Large intestine (tissue), 3 donors: ENCODE results near the gene JPT2. TPM values are rescaled to one million over a fixed set of nuclear protein-coding genes. Genes with fewer than 3 reads are reported as not detected.
"Not testable (repeated sequence)": the region's sequence is repeated elsewhere in the genome, so short reads cannot be mapped to it uniquely, and the experiment has no call there.

ENCODE experiments used
- DNase-seq, 2 donors: peaks; one replicate each; pipeline versions ENCODE4 v3.0.0 to v3.0.0-alpha.2; 2013
- H3K27ac ChIP-seq: one replicate; pipeline ENCODE4 v1.5.1; 2013; ENCODE audit warnings: low read length
- H3K27me3 ChIP-seq: 2 replicates; pipeline ENCODE4 v1.6.1; 2013; ENCODE audit warnings: low read length; ENCODE audit not compliant: control insufficient read depth, insufficient read depth
- H3K36me3 ChIP-seq: 2 replicates; pipeline ENCODE4 v1.6.1; 2013; ENCODE audit warnings: low read length; ENCODE audit not compliant: control insufficient read depth, insufficient read depth
- H3K4me1 ChIP-seq: one replicate; pipeline ENCODE4 v1.6.1; 2013; ENCODE audit warnings: low read length; ENCODE audit not compliant: control insufficient read depth, insufficient read depth
- H3K4me3 ChIP-seq: one replicate; pipeline ENCODE4 v1.5.1; 2013; ENCODE audit warnings: low read length
- H3K9me3 ChIP-seq: one replicate; pipeline ENCODE4 v1.6.1; 2013; ENCODE audit warnings: mild to moderate bottlenecking, low read depth, low read length, moderate library complexity; ENCODE audit not compliant: control insufficient read depth
- WGBS: methylation state at CpG from one replicate; pipeline ENCODE4 v1.1.5; 2013; ENCODE audit warnings: low lambda C conversion rate; ENCODE audit not compliant: insufficient coverage; 5-methylcytosine and 5-hydroxymethylcytosine counted together
- polyA plus RNA-seq: library from polyadenylated mRNA; unstranded; fragments of 120-200 nt; gene quantifications from one replicate; pipeline ENCODE4 v1.2.1, GENCODE V29; 2013

The JPT2 gene
- polyA plus RNA-seq, 1 donor = 52.2 TPM

- no peak for DNase-seq
- Histone ChIP-seq H3K36me3 (peaks cover 66% of the 10 kb centered on the region), H3K27me3 (no peaks in the 10 kb centered on the region), H3K27ac (no peak overlapping the region), H3K4me1 (no peaks in the 10 kb centered on the region), H3K9me3 (no peaks in the 10 kb centered on the region), H3K4me3 (no peak overlapping the region)
- WGBS = no CpG with 5 or more reads among the region's 18 CpGs
These were observed 50.9 kb downstream of the JPT2 start for GRCh38 chr16:1729026-1729425.

GRCh38 chr16:1729445-1729844 is 51.4 kb downstream of the JPT2 start:
- Histone ChIP-seq H3K4me1 (no peaks in the 10 kb centered on the region), H3K36me3 (peaks cover 66% of the 10 kb centered on the region)
- WGBS = 100% methylated on average over 11 of the region's 35 CpGs

GRCh38 chr16:1731073-1731472 is 53.0 kb downstream of the JPT2 start:
- WGBS = no CpG with 5 or more reads among the region's 7 CpGs
- H3K9me3 ChIP-seq = peaks cover 4% of the 10 kb centered on the region
- no peaks in the 10 kb centered on the region for H3K27me3 ChIP-seq
- H3K4me3 ChIP-seq = no peak overlapping the region
- H3K27ac ChIP-seq = no peak overlapping the region
- DNase-seq = no peak
- peaks cover 64% of the 10 kb centered on the region for H3K36me3 ChIP-seq
- no peaks in the 10 kb centered on the region for H3K4me1 ChIP-seq

More at GRCh38 chr16:1729445-1729844, 51.4 kb downstream of the JPT2 start:
- Histone ChIP-seq H3K27ac (no peak overlapping the region), H3K9me3 (no peaks in the 10 kb centered on the region), H3K4me3 (no peak overlapping the region), H3K27me3 (no peaks in the 10 kb centered on the region)
- no peak for DNase-seq

GRCh38 chr16:1731603-1732002 is 53.5 kb downstream of the JPT2 start:
- DNase-seq = no peak
- Histone ChIP-seq H3K9me3 (peaks cover 10% of the 10 kb centered on the region), H3K27me3 (no peaks in the 10 kb centered on the region), H3K27ac (no peak overlapping the region), H3K4me1 (no peaks in the 10 kb centered on the region), H3K36me3 (peaks cover 59% of the 10 kb centered on the region), H3K4me3 (no peak overlapping the region)
- no CpG with 5 or more reads among the region's 7 CpGs for WGBS

GRCh38 chr16:1732071-1732470 is 54.0 kb downstream of the JPT2 start:
- WGBS = no CpG with 5 or more reads among the region's 14 CpGs
- DNase-seq = no peak
- Histone ChIP-seq H3K4me3 (no peak overlapping the region), H3K27me3 (no peaks in the 10 kb centered on the region), H3K4me1 (no peaks in the 10 kb centered on the region), H3K27ac (no peak overlapping the region), H3K36me3 (peaks cover 54% of the 10 kb centered on the region), H3K9me3 (peaks cover 12% of the 10 kb centered on the region)

GRCh38 chr16:1732551-1732987 is 54.5 kb downstream of the JPT2 start:
- H3K4me3 ChIP-seq, H3K27ac ChIP-seq, DNase-seq, H3K4me1 ChIP-seq, H3K27me3 ChIP-seq: not testable (repeated sequence)
- Histone ChIP-seq H3K36me3 (peaks cover 51% of the 10 kb centered on the region), H3K9me3 (peaks cover 12% of the 10 kb centered on the region)
- no CpG with 5 or more reads among the region's 21 CpGs for WGBS

- Histone ChIP-seq H3K36me3 (peaks cover 36% of the 10 kb centered on the region), H3K9me3 (peaks cover 12% of the 10 kb centered on the region), H3K4me1 (no peaks in the 10 kb centered on the region), H3K4me3 (no peak overlapping the region), H3K27me3 (no peaks in the 10 kb centered on the region), H3K27ac (no peak overlapping the region)
- no CpG with 5 or more reads among the region's 22 CpGs for WGBS
- DNase-seq = no peak
These were observed 56.0 kb downstream of the JPT2 start for GRCh38 chr16:1734123-1734522.

- WGBS = no CpG with 5 or more reads among the region's 22 CpGs
- Histone ChIP-seq H3K4me3 (no peak overlapping the region), H3K4me1 (no peaks in the 10 kb centered on the region), H3K27ac (no peak overlapping the region), H3K9me3 (peaks cover 19% of the 10 kb centered on the region), H3K27me3 (no peaks in the 10 kb centered on the region), H3K36me3 (peaks cover 30% of the 10 kb centered on the region)
- no peak for DNase-seq
These were observed 56.7 kb downstream of the JPT2 start for GRCh38 chr16:1734816-1735215.

- Histone ChIP-seq H3K36me3 (peaks cover 35% of the 10 kb centered on the region), H3K4me1 (no peaks in the 10 kb centered on the region), H3K27me3 (no peaks in the 10 kb centered on the region), H3K9me3 (peaks cover 16% of the 10 kb centered on the region), H3K4me3 (no peak overlapping the region), H3K27ac (no peak overlapping the region)
- no peak for DNase-seq
- no CpG with 5 or more reads among the region's 33 CpGs for WGBS
These were observed 62.2 kb downstream of the JPT2 start for GRCh38 chr16:1740234-1740633.

- peaks cover 16% of the 10 kb centered on the region for H3K9me3 ChIP-seq
- H3K27ac ChIP-seq = no peak overlapping the region
- peaks cover 42% of the 10 kb centered on the region for H3K36me3 ChIP-seq
- DNase-seq = no peak
- H3K4me1 ChIP-seq = no peaks in the 10 kb centered on the region
- no peaks in the 10 kb centered on the region for H3K27me3 ChIP-seq
- WGBS = no CpG with 5 or more reads among the region's 30 CpGs
- H3K4me3 ChIP-seq = no peak overlapping the region
These were observed 62.9 kb downstream of the JPT2 start for GRCh38 chr16:1740781-1741490.
